Kidney epithelial cell (primary cell): ENCODE results near the gene GAS7. TPM values are rescaled to one million over a fixed set of nuclear protein-coding genes. Genes with fewer than 3 reads are reported as not detected.

ENCODE experiments used
- DNase-seq: peaks from one replicate; pipeline ENCODE4 v3.0.0-alpha.2; 2010; ENCODE audit warnings: low read depth
- H3K27me3 ChIP-seq: 2 replicates; pipeline ENCODE4 v1.6.0; 2011; ENCODE audit warnings: low read length; ENCODE audit not compliant: control insufficient read depth, insufficient read depth
- H3K36me3 ChIP-seq: 2 replicates; pipeline ENCODE4 v1.5.1; 2011; ENCODE audit warnings: low read length; ENCODE audit not compliant: control insufficient read depth, insufficient read depth
- H3K4me3 ChIP-seq: 2 replicates; pipeline ENCODE4 v1.5.1; 2011; ENCODE audit warnings: low read depth, mild to moderate bottlenecking, control low read depth, low read length
- total RNA-seq: library from RNA; depleted of rRNA; stranded (reverse); fragments of >200 nt; gene quantifications from 2 replicates; pipeline ENCODE4 v1.2.3, GENCODE V29; 2015
- TF ChIP-seq, protein P1 (sequence below): IDR thresholded peaks from 2 replicates; pipeline ENCODE4 v1.5.1; 2011; ENCODE audit warnings: mild to moderate bottlenecking, moderate library complexity, low read length, control low read depth, inconsistent platforms; ENCODE audit not compliant: insufficient read depth, poor library complexity, severe bottlenecking

GAS7 gene
- total RNA-seq, 1 donor from 2014 or later, result 3.6 TPM

DNA sequence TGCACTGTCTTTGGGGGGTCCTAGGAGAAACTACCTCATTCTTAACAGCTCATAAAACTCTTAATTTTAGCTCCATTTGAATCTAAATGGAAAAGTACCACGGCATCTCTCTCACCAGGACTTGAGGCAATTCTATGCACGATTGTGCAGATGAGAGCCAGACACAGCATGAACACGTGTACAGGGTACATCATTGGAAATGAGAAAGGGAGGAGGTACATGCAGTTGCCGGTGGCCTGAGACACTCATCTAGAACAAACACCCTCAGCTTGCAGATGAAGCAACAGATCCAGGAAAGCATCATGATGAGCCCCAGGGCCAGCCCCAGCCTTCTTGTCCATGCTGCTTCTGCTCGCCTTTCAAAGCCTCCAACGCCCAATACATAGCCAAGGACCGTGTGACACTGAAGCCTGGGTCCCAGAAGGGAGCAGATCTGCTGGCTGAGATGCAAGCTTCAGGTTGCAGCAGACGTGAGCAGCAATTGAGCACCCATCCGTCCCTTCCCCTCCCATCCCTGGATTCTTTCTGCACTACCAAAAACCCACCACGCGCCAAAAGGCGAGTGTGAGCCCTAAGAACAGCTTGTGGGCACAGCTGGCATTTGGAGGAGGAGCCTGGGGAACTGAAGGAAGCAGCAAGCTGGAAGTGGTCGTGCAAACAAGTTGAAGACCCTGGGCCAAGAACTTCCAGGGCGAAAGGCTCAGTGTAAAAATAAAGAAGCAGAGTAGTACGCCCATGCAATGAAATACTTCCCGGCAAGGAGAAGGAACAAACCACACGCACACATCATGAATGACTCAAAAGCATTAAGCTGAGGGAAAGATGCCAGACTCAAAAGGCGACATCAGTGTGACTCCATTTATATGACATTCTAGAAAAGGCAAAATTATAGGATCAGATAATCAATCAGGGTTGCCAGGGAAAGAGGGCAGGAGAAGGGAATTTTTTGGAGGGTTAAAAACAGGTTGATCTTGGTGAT is 286.0 kb downstream of the GAS7 start:
- no peak for DNase-seq
- Histone ChIP-seq H3K4me3 (no peak overlapping the region), H3K36me3 (no peaks in the 10 kb centered on the region), H3K27me3 (peaks cover 3% of the 10 kb centered on the region)
- TF ChIP-seq, protein P1, sequence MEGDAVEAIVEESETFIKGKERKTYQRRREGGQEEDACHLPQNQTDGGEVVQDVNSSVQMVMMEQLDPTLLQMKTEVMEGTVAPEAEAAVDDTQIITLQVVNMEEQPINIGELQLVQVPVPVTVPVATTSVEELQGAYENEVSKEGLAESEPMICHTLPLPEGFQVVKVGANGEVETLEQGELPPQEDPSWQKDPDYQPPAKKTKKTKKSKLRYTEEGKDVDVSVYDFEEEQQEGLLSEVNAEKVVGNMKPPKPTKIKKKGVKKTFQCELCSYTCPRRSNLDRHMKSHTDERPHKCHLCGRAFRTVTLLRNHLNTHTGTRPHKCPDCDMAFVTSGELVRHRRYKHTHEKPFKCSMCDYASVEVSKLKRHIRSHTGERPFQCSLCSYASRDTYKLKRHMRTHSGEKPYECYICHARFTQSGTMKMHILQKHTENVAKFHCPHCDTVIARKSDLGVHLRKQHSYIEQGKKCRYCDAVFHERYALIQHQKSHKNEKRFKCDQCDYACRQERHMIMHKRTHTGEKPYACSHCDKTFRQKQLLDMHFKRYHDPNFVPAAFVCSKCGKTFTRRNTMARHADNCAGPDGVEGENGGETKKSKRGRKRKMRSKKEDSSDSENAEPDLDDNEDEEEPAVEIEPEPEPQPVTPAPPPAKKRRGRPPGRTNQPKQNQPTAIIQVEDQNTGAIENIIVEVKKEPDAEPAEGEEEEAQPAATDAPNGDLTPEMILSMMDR, result no peak

DNA sequence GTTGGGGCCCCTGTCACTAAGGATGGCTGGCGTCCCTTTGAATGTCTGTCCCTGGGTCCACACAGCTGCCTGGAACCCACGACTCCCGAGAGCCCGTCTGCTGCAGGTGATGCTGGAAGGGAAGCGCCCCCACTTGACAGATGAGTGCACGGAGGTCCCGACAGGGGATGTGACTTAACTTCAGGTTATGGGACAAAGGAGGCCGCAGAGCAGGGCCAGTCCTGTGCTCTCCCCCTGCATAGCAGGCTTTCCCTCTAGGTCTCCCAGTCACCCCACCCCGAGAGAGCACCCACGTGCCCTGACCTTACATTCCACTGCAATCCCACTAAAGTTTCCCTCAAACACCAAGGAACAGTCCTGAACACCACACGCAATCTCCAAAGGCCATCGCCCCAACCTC is 287.3 kb downstream of the GAS7 start:
- Histone ChIP-seq H3K27me3 (peaks cover 3% of the 10 kb centered on the region), H3K4me3 (no peak overlapping the region), H3K36me3 (no peaks in the 10 kb centered on the region)
- DNase-seq, result no peak
- TF ChIP-seq, protein P1, result no peak

DNA sequence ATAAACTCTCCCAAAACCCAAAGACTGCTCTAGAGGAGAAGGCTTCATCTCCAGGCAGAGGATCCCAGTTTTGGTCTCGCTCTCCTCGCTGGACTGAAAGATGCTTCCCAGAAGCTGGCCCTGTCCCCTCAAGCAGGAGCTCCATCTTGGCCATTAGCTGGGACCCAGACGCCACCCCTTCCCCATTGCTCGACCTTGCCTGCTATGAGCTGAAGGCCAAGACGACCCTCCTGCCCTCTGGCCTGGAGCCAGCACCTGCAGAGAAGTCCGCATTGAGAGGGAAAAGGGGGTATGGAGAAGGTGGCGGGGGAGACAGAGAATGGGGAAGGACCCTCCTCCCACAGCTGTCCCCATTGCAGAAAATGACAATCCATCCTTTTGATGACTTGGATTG is 289.8 kb downstream of the GAS7 start:
- DNase-seq, result no peak
- TF ChIP-seq, protein P1, result no peak
- Histone ChIP-seq H3K27me3 (peaks cover 3% of the 10 kb centered on the region), H3K4me3 (no peak overlapping the region), H3K36me3 (no peaks in the 10 kb centered on the region)

DNA sequence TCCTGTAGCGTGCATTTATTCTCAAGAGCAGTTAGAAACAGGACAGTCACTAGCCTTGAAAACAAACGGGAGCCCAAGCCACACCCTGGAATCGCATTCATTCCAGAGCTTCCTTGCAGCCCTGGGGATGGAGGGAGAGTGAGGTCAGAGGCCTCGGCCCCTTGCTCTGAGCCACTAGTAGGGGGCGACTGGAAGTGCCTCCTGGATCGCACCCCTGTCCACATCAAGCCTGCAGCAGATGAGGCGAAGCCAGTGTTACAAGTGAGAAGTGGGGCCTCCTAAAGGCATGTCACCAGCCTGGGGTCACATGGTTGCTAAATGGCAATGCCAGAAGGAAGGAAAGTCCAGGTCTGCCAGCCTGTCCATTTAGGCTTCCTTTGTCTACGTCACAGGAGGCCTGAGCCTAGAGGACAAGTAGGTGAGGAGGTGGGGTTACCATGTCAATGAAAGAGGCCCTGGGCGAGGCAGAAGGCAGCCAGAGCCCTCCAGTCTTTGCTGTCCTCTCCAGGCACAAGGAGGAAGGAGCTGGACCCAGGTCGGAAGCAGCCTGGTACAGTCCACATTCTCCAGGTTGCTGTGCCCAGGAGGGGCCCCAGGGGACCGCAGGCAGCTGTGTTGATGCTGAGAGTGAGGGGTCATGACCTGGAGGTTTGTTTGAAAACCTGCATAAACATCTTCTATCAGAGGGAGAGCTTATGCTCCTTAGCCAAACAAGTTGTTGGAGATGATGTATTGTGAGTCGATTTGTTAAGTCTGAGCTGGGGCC is 290.3 kb downstream of the GAS7 start:
- H3K36me3 ChIP-seq, result no peaks in the 10 kb centered on the region
- H3K27me3 ChIP-seq, result peaks cover 3% of the 10 kb centered on the region
- TF ChIP-seq, protein P1, result no peak
- DNase-seq, result no peak
- no peak overlapping the region for H3K4me3 ChIP-seq

DNA sequence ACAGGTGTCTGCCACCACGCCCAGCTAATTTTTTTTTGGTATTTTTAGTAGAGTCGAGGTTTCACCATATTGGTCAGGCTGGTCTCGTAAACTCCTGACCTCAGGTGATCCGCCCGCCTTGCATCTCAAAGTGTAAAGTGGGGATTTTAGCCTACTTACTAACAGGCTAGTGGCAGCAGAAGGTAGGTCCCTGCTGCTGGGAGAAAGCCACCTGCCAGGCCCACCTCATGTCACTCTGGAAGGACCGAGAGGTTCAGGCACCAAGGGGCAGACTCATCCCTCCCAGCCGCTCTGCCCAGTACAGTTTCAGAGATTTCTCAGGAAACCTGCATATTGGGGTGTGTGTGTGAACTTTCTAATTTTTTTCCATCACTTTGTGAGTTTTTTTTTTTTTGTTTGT is 291.3 kb downstream of the GAS7 start:
- no peak for DNase-seq
- Histone ChIP-seq H3K36me3 (no peaks in the 10 kb centered on the region), H3K4me3 (no peak overlapping the region), H3K27me3 (peaks cover 3% of the 10 kb centered on the region)
- TF ChIP-seq, protein P1, result no peak
